RWPE2 (cell line): Measurements from ENCODE around the gene TBC1D28.
"Not testable (repeated sequence)": the region's sequence is repeated elsewhere in the genome, so short reads cannot be mapped to it uniquely, and the experiment has no call there.

Experiments used
- ATAC-seq: fragments of 200-7000 bp; cut with Tn5 transposase; 3 replicates; pipeline ENCODE4 v1.9.1; 2021; ENCODE audit warnings: low read depth
- DNase-seq: peaks from one replicate; pipeline ENCODE4 v3.0.0-alpha.2; 2020; ENCODE audit warnings: low spot score
- H3K27ac ChIP-seq: fragments of 450-650 bp; 2 replicates; pipeline ENCODE4 v1.5.1; 2017; ENCODE audit warnings: mild to moderate bottlenecking; ENCODE audit not compliant: poor library complexity, severe bottlenecking
- H3K27me3 ChIP-seq: fragments of 250-450 bp; sonication (Bioruptor Pico); 2 replicates; pipeline ENCODE4 v1.5.1; 2021; ENCODE audit warnings: mild to moderate bottlenecking, moderate library complexity; ENCODE audit not compliant: insufficient read depth, poor library complexity, severe bottlenecking
- H3K36me3 ChIP-seq: fragments of 250-450 bp; sonication (Bioruptor Pico); 2 replicates; pipeline ENCODE4 v1.5.1; 2020; ENCODE audit warnings: low read depth, mild to moderate bottlenecking, moderate library complexity
- H3K4me1 ChIP-seq: fragments of 250-450 bp; sonication (Bioruptor Pico); 2 replicates; pipeline ENCODE4 v1.5.1; 2021; ENCODE audit warnings: mild to moderate bottlenecking, moderate library complexity; ENCODE audit not compliant: insufficient read depth, poor library complexity, severe bottlenecking
- H3K4me3 ChIP-seq: fragments of 250-450 bp; sonication (Bioruptor Pico); 2 replicates; pipeline ENCODE4 v1.5.1; 2021; ENCODE audit warnings: mild to moderate bottlenecking, moderate library complexity; ENCODE audit not compliant: severe bottlenecking
- H3K9me3 ChIP-seq: fragments of 250-450 bp; sonication (Bioruptor Pico); 2 replicates; pipeline ENCODE4 v1.5.1; 2021; ENCODE audit warnings: mild to moderate bottlenecking, moderate library complexity; ENCODE audit not compliant: severe bottlenecking

Gene TBC1D28

DNA sequence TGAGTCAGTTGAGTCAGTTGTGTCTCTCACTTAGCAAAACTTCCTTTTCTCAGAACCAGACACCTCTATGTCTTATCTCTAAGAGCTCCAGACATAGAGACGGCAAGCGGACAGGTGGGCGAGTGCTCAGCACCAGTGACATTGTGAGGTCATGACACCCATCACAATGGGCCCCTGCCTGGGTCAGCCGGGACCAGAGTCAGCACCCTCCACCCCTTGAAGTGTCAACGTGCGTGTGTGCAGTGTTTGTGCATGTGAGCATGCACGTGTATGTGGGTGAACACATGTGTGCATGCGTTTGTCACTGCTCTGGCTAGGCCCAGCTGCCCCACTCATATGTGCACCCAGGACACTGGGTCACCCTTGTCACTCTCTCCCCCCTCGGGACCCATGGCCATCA lies at the start of gene TBC1D28:
TBC1D28 (minus strand) TSS at position 101 of the 400 bp plus-strand sequence. CDS start 3,039 bp downstream, outside the sequence.
- not testable (repeated sequence) for H3K4me1 ChIP-seq, ATAC-seq, H3K4me3 ChIP-seq, DNase-seq, H3K27me3 ChIP-seq, H3K9me3 ChIP-seq, H3K27ac ChIP-seq, H3K36me3 ChIP-seq

DNA sequence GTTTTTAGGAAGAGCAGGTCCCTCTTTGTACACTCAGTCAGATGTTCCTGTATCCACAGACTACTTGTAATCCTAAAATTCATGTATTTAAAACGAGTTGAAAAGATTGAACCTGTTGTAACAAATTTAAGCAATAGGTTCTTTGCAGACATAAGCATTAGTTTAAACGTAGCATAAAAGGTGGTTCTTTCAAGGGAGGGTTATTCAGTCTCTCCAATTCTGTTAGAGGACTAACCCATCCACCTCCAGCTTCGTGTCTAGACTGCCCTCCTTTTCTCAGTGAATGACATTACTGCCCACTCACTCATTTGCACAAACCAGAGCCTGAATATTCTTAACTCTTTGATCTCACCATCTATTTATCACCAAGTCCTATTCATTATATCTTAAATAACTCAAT lies 38.5 kb upstream of the TBC1D28 start:
- H3K9me3 ChIP-seq, H3K4me1 ChIP-seq, H3K27ac ChIP-seq, H3K27me3 ChIP-seq, ATAC-seq, H3K4me3 ChIP-seq, H3K36me3 ChIP-seq, DNase-seq: not testable (repeated sequence)

DNA sequence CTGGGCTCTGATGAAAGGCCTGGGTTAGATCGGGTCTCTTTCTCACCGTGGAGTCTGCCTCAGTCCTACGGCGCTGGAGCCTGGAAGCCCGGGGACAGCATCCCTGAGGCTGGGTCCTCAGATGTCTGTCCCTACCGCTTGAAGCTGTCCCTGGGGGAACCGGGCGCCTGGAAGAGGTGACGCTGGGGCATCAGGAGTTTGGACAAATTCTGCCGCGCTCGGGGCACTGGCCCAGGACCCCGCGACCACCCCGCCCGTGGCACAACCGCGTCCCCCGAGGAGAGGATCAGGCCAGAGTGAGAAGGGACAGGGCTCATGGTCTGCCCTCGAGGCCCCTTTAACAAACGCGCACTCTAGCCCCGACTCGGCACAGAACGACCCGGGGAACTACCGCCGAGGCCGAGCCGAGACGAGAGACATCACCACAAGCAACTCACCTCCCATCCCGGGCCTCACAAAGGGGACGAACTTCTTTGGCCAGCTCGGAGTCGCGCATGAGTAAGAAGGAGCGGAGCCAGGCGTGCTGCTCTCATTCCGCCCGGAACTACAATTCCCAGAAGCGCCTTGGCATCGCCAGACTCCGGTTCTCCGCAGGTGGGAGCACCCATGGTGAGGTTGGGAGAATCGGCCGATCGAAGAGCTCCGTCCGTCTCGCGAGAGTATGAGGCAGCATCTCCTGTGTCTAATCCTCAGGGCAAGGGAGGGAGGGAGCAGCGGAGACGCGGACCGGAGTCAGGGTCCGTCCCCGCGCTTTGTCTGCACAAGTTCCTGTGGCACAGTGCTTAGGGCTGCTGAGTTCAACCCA lies 37.8 kb upstream of the TBC1D28 start, which contains the start of gene FOXO3B:
FOXO3B (minus strand) TSS at position 548 of the 805 bp plus-strand sequence. CDS start 663 bp downstream, outside the sequence.
- H3K36me3 ChIP-seq, H3K27ac ChIP-seq, H3K9me3 ChIP-seq, H3K27me3 ChIP-seq, H3K4me1 ChIP-seq: not testable (repeated sequence)
- ATAC-seq: peak; percentile 96
- DNase-seq: peak; percentile 87
- H3K4me3 ChIP-seq: peak within 1 kb of the TSS; percentile 37

DNA sequence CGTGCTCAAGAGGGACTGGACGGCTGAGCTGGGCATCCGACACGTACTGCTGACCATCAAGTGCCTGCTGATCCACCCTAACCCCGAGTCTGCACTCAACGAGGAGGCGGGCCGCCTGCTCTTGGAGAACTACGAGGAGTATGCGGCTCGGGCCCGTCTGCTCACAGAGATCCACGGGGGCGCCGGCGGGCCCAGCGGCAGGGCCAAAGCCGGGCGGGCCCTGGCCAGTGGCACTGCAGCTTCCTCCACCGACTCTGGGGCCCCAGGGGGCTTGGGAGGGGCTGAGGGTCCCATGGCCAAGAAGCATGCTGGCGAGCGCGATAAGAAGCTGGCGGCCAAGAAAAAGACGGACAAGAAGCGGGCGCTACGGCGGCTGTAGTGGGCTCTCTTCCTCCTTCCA lies 33.2 kb upstream of the TBC1D28 start:
- H3K36me3 ChIP-seq, H3K27me3 ChIP-seq, H3K27ac ChIP-seq, H3K9me3 ChIP-seq, DNase-seq, H3K4me1 ChIP-seq, ATAC-seq, H3K4me3 ChIP-seq: not testable (repeated sequence)

DNA sequence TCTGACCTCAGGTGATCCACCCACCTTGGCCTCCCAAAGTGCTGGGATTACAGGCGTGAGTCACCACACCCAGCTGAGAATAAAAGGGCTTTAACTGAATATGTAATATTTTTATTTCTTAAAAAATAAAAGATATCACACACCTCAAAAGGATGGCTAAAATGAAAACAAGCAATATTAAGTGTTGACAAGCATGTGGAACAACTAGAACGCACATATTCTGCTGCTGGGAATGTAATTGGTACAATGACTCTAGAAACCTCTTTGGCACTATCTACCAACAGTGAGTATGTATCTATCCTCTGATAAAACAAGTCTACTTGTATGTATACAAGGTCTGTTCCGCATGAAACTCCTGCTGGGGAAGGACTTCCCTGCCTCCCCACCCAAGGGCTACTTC lies 32.7 kb upstream of the TBC1D28 start:
- not testable (repeated sequence) for ATAC-seq, H3K36me3 ChIP-seq, DNase-seq, H3K27ac ChIP-seq, H3K9me3 ChIP-seq, H3K4me3 ChIP-seq, H3K27me3 ChIP-seq, H3K4me1 ChIP-seq

DNA sequence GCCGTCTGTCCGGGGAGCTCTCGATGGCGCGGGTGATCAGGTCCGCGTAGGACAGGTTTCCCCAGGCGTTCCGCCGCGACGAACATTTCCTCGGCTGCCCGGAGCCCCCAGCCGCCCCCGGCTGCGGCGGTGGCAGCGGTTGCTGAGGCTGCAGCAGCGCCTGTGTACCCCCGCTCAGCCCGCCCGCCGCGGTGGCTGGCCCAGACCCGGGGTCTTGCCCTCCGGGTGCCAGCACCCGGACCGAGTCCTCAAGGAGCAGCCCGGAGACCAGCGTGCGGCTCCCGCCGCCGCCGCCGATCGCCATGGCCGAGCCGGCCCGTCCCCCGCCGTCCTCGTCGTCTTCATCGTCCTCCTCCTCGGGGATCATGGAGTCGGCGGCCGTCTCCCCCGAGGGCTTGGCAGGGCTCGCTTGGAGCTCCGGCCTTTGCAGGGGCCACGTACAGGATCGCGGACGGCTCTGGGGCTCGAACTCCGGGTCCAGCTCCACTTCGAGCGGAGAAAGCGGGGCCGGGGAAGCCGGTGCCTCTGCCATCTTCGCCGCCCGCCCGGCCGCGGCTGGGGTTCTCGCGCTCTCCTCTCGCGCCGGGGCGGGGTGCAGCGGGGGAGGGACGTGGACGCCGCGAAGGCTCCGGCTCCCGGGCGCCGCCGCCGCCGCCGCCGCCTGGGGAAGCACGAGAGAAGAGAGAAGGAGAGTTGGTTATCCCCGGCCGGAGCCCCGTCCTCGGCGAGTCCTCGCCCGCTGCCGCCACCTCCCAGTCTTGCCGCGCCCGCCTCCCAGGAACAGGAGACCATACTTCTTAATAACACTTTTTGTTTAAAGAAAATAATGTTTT lies 28.4 kb upstream of the TBC1D28 start:
- H3K27ac ChIP-seq, H3K4me3 ChIP-seq, H3K9me3 ChIP-seq, H3K36me3 ChIP-seq, H3K27me3 ChIP-seq, ATAC-seq, H3K4me1 ChIP-seq, DNase-seq: not testable (repeated sequence)

DNA sequence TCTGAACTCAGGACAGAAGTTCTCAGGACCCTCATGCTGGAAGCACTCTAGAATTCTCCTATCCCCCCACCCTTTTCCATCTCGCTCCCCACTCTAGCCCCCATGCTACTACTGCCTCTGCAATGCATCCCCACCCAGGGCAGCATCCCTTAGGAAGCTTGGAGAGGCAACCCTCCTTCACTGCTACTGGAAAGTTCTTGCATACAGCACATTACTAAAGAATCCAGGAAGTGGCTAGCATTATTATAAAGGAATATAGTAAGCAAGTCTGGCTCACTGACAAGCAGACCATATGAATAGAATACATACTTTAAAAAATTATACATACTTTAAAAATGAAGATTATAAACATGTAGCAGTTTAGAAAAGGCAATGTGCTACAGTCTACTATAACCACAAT lies 24.4 kb upstream of the TBC1D28 start:
- not testable (repeated sequence) for H3K36me3 ChIP-seq, DNase-seq, H3K27me3 ChIP-seq, H3K4me3 ChIP-seq, H3K4me1 ChIP-seq, H3K27ac ChIP-seq, H3K9me3 ChIP-seq
- ATAC-seq: peak; percentile 75

DNA sequence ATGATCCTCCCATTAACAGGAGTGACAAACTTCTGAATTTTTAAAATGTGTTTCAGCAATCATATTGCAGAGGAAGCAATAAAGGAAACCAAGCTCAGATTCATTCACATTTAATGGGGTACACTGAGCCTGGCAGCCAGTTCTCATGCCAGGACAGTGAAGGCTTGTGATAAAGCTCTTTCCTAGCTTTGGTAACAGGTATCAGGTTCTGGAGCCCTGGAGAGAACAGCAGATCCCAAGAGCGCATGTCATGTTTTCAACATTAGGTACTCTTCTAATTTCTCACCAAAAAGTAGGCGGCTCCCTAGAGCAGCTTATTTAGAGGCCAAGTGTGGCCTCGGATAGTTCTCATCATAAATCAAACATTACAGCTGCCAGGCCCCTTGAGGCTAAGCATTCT lies 23.3 kb upstream of the TBC1D28 start:
- not testable (repeated sequence) for H3K4me1 ChIP-seq

DNA sequence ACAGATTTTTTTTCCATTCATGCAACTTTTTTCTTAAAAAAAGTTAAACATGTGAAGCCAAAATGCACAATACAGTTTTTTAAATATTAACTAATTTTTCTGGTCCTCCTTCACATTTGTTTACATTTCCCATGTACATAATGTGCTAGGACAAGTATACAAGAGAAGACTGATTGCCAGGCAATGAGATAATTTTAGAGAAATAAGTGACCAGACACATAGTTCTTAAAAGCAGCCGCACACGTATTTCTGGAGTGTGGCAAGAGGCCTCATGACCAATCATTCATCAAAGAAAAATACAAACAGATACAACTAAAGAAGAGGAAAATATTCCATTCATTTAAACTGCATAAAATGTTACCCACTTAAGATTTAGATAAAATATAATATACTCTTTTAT lies 22.1 kb upstream of the TBC1D28 start:
- not testable (repeated sequence) for H3K4me1 ChIP-seq, H3K27me3 ChIP-seq, ATAC-seq, DNase-seq, H3K9me3 ChIP-seq, H3K4me3 ChIP-seq, H3K27ac ChIP-seq, H3K36me3 ChIP-seq

More for the DNA sequence above, 23.3 kb upstream of the TBC1D28 start:
- not testable (repeated sequence) for H3K4me3 ChIP-seq, DNase-seq, H3K27ac ChIP-seq, H3K9me3 ChIP-seq, H3K27me3 ChIP-seq, H3K36me3 ChIP-seq, ATAC-seq

DNA sequence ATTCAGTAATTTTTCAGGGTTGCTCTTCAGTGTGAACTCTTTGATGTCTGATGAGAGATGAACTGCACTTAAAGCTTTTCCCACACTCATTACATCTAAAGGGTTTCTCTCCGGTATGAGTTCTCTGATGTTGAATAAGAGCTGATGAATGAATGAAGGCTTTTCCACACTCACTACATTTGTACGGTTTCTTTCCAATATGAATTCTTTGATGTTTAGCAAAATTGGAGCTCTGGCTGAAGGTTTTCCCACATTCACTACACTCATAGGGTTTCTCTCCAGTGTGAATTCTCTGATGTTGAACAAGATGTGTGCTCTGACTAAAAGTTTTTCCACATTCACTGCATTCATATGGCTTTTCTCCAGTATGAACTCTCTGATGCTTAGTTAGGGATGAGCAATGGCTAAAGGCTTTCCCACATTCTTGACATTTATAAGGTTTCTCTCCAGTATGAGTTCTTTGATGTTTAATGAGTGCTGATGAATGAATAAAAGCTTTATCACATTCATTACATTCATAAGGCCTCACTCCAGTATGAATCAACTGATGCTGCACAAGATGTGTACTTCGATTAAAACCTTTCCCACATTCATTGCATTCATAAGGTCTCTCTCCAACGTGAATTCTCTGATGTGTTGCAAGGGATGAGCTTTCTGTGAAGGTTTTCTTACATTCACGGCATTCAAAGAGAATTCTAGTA lies 17.9 kb upstream of the TBC1D28 start:
- not testable (repeated sequence) for H3K27ac ChIP-seq, H3K9me3 ChIP-seq, H3K36me3 ChIP-seq, ATAC-seq, H3K4me3 ChIP-seq, H3K27me3 ChIP-seq, DNase-seq, H3K4me1 ChIP-seq

DNA sequence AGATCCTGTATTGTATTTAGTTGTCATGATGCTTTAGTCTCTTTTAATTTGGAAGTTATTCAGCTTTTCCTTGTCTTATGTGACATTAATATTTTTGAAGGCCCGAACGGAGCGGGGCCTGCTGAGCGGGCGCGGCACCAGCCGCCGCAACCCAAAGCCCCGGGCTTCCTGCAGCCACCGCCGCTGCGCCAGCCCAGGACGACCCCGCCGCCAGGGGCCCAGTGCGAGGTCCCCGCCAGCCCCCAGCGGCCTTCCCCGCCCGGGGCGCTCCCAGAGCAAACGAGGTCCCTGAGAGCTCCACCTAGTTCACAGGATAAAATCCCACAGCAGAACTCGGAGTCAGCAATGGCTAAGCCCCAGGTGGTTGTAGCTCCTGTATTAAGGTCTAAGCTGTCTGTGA lies 5.9 kb upstream of the TBC1D28 start:
- H3K4me1 ChIP-seq, H3K9me3 ChIP-seq, DNase-seq, H3K36me3 ChIP-seq, H3K27me3 ChIP-seq, H3K4me3 ChIP-seq, H3K27ac ChIP-seq: not testable (repeated sequence)
- 0 out of 3 replicates have a peak, but pooled peaks have one; percentile 21 for ATAC-seq
